PC-3 (cell line): Measurements from ENCODE around the gene RERE. TPM values are rescaled to one million over a fixed set of nuclear protein-coding genes. Genes with fewer than 3 reads are reported as not detected.

Experiments used
- ATAC-seq: fragments of 200-7000 bp; cut with Tn5 transposase; 2 replicates; pipeline ENCODE4 v1.9.1; 2020; ENCODE audit warnings: mild to moderate bottlenecking, moderate library complexity
- BruUV-seq: library from RNA; stranded (reverse); fragments of 400-500 nt; replicated peaks from 2 replicates; lab custom pipeline; 2021; lab: Mats Ljungman, UMichigan
- CTCF ChIA-PET: fragments of 300-600 bp; sonication (Branson Sonifier 250); formaldehyde crosslinking; loops from one replicate; lab custom pipeline; 2022; ENCODE audit warnings: antibody characterized with exemption; lab: Charles Lee
- POLR2A ChIA-PET: fragments of 300-600 bp; sonication (Branson Sonifier 250); formaldehyde crosslinking; loops from one replicate; lab custom pipeline; 2022; ENCODE audit warnings: antibody characterized with exemption; ENCODE audit not compliant: unreplicated experiment; lab: Charles Lee
- DNase-seq: peaks from one replicate; pipeline ENCODE4 v3.0.0-alpha.2; 2015
- H2AFZ ChIP-seq: fragments of 300-600 bp; sonication (generic); 2 replicates; pipeline ENCODE4 v1.6.0; 2016; ENCODE audit warnings: antibody characterized with exemption, low read length
- H3F3A ChIP-seq: fragments of 300-600 bp; sonication (generic); one replicate; pipeline ENCODE4 v1.6.0; 2017; ENCODE audit warnings: antibody characterized with exemption, low read length, control low read depth, mild to moderate bottlenecking; ENCODE audit not compliant: unreplicated experiment
- H3K27ac ChIP-seq: fragments of 300-600 bp; sonication (generic); 2 replicates; pipeline ENCODE4 v1.5.1; 2016; ENCODE audit warnings: mild to moderate bottlenecking, low read length
- H3K27me3 ChIP-seq: fragments of 300-600 bp; sonication (generic); 2 replicates; pipeline ENCODE4 v1.6.1; 2016; ENCODE audit warnings: low read length, mixed read lengths
- H3K36me3 ChIP-seq: fragments of 300-600 bp; sonication (generic); 2 replicates; pipeline ENCODE4 v1.6.1; 2016; ENCODE audit warnings: low read depth, mixed run types, low read length, mixed read lengths
- H3K4me1 ChIP-seq: fragments of 300-600 bp; sonication (generic); 2 replicates; pipeline ENCODE4 v1.5.1; 2016; ENCODE audit warnings: low read length; ENCODE audit not compliant: insufficient read depth
- H3K4me2 ChIP-seq: fragments of 300-600 bp; sonication (generic); 2 replicates; pipeline ENCODE4 v1.6.0; 2016; ENCODE audit warnings: low read length
- H3K4me3 ChIP-seq: fragments of 300-600 bp; sonication (generic); 2 replicates; pipeline ENCODE4 v1.5.1; 2016; ENCODE audit warnings: mild to moderate bottlenecking, low read length, mixed read lengths
- H3K79me2 ChIP-seq: fragments of 300-600 bp; sonication (generic); 2 replicates; pipeline ENCODE4 v1.6.1; 2017; ENCODE audit warnings: low read length, mixed read lengths
- H3K9ac ChIP-seq: fragments of 300-600 bp; sonication (generic); 2 replicates; pipeline ENCODE4 v1.6.0; 2016; ENCODE audit warnings: mild to moderate bottlenecking, low read length
- H3K9me2 ChIP-seq: fragments of 300-600 bp; sonication (generic); replicated peaks from 2 replicates; pipeline ENCODE4 v1.6.1; 2016; ENCODE audit warnings: mixed run types, low read length, mixed read lengths
- H3K9me3 ChIP-seq: fragments of 300-600 bp; sonication (generic); 2 replicates; pipeline ENCODE4 v1.6.1; 2016; ENCODE audit warnings: low read length, mixed read lengths
- H4K20me1 ChIP-seq: fragments of 300-600 bp; sonication (generic); 2 replicates; pipeline ENCODE4 v1.6.1; 2016; ENCODE audit warnings: low read length, mixed read lengths
- EZH2 ChIP-seq: fragments of 300-600 bp; sonication (generic); IDR thresholded peaks from one replicate; pipeline ENCODE4 v1.6.1; 2017; ENCODE audit warnings: antibody characterized with exemption, mild to moderate bottlenecking, low read length; ENCODE audit not compliant: unreplicated experiment
- EZH2phosphoT487 ChIP-seq: fragments of 300-600 bp; sonication (generic); IDR thresholded peaks from 2 replicates; pipeline ENCODE4 v1.6.1; 2018; ENCODE audit warnings: mild to moderate bottlenecking, antibody characterized with exemption, low read length, borderline replicate concordance
- intact Hi-C: fragments of 100-400 bp; cut with micrococcal nuclease; formaldehyde crosslinking; loops from 2 replicates; pipeline ENCODE4 v1.9.0; 2023
- total RNA-seq: library from RNA; depleted of rRNA; stranded (reverse); fragments of >200 nt; gene quantifications from 2 replicates; pipeline ENCODE4 v1.2.3, GENCODE V29; 2014
- TF ChIP-seq, protein P1 (sequence below): fragments of 300-600 bp; sonication (generic); conservative IDR thresholded peaks from 2 replicates; pipeline ENCODE4 v1.5.1; 2017; ENCODE audit warnings: antibody characterized with exemption, low read depth, mild to moderate bottlenecking, low read length

The RERE gene
- total RNA-seq, 1 experiment from 2014 or later: 24.2 TPM

DNA sequence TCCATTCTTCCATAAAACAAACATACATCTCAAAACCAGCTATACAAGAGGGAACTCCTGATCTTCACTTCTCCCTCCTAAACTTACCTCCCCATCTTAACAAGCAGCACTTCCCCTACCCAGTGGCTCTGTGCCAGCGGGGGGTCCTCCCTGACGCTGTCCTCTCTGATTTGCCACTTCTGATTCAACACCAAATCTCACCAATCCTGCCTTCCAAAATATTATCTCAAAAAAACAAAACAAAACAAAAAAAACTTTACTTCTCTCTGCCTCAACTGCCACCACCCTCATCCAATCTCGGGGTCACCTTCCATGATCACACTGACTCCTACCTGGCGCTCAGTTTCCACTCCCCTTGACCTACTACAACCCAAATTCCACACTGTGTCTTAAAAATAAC lies 426.7 kb downstream of the RERE start:
- Histone ChIP-seq H3K4me2 (no peak overlapping the region), H3K9ac (no peak overlapping the region), H3K36me3 (peaks cover 20% of the 10 kb centered on the region), H3K9me2 (no peaks in the 10 kb centered on the region), H3K79me2 (peaks cover 49% of the 10 kb centered on the region), H2AFZ (no peak overlapping the region), H3K27ac (no peak overlapping the region), H3K9me3 (no peaks in the 10 kb centered on the region), H3F3A (peaks cover 8% of the 10 kb centered on the region), H3K4me1 (peaks cover 29% of the 10 kb centered on the region), H3K4me3 (no peak overlapping the region), H4K20me1 (no peaks in the 10 kb centered on the region), H3K27me3 (no peaks in the 10 kb centered on the region)
- no TSS peak for BruUV-seq
- DNase-seq (no peak), ATAC-seq (no peak)
- TF ChIP-seq EZH2: no peak
- no peak for TF ChIP-seq EZH2phosphoT487
- TF ChIP-seq, protein P1, sequence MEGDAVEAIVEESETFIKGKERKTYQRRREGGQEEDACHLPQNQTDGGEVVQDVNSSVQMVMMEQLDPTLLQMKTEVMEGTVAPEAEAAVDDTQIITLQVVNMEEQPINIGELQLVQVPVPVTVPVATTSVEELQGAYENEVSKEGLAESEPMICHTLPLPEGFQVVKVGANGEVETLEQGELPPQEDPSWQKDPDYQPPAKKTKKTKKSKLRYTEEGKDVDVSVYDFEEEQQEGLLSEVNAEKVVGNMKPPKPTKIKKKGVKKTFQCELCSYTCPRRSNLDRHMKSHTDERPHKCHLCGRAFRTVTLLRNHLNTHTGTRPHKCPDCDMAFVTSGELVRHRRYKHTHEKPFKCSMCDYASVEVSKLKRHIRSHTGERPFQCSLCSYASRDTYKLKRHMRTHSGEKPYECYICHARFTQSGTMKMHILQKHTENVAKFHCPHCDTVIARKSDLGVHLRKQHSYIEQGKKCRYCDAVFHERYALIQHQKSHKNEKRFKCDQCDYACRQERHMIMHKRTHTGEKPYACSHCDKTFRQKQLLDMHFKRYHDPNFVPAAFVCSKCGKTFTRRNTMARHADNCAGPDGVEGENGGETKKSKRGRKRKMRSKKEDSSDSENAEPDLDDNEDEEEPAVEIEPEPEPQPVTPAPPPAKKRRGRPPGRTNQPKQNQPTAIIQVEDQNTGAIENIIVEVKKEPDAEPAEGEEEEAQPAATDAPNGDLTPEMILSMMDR: no peak
- ChIA-PET POLR2A (no interaction called here), CTCF (no interaction called here)
- intact Hi-C loops: no loop called here

DNA sequence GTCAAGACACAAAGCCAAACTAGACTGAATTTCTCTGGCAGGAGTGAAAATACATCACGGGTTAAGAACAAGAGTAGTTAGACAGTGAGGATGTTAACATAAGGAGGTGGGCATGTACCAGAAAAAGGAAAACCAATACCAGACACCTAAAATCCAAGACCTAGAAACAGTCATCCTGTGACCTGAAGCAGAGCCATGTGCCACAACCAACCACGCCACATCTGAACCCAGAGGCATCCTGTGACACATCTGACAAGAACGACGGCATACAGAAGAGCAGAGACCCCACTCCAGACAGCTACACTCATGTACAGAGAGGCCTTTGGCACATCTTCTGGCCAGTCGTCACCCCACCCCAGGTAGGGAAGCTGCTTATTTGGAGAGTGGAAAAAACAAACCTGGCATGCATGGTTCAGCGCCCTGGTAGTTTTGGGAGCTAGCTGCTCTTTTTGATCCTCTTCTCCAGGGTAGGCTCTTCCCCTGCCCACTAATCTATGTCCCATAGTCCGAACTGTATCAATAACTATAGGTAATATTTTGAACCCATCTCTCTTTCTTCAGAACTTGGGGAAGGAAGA lies 427.4 kb downstream of the RERE start:
- peaks cover 23% of the 10 kb centered on the region for H3K4me1 ChIP-seq
- H3K27ac ChIP-seq: no peak overlapping the region
- ChIA-PET POLR2A (no interaction called here), CTCF (no interaction called here)
- H3K9me3 ChIP-seq: no peaks in the 10 kb centered on the region
- H4K20me1 ChIP-seq: no peaks in the 10 kb centered on the region
- peaks cover 50% of the 10 kb centered on the region for H3K79me2 ChIP-seq
- no peak overlapping the region for H3K9ac ChIP-seq
- H2AFZ ChIP-seq: no peak overlapping the region
- DNase-seq: no peak
- intact Hi-C loops: no loop called here
- no TSS peak for BruUV-seq
- H3K4me3 ChIP-seq: no peak overlapping the region
- peaks cover 8% of the 10 kb centered on the region for H3F3A ChIP-seq
- H3K27me3 ChIP-seq: no peaks in the 10 kb centered on the region
- no peak for TF ChIP-seq EZH2
- no peak overlapping the region for H3K4me2 ChIP-seq
- H3K9me2 ChIP-seq: no peaks in the 10 kb centered on the region
- no peak for ATAC-seq
- H3K36me3 ChIP-seq: peaks cover 16% of the 10 kb centered on the region

DNA sequence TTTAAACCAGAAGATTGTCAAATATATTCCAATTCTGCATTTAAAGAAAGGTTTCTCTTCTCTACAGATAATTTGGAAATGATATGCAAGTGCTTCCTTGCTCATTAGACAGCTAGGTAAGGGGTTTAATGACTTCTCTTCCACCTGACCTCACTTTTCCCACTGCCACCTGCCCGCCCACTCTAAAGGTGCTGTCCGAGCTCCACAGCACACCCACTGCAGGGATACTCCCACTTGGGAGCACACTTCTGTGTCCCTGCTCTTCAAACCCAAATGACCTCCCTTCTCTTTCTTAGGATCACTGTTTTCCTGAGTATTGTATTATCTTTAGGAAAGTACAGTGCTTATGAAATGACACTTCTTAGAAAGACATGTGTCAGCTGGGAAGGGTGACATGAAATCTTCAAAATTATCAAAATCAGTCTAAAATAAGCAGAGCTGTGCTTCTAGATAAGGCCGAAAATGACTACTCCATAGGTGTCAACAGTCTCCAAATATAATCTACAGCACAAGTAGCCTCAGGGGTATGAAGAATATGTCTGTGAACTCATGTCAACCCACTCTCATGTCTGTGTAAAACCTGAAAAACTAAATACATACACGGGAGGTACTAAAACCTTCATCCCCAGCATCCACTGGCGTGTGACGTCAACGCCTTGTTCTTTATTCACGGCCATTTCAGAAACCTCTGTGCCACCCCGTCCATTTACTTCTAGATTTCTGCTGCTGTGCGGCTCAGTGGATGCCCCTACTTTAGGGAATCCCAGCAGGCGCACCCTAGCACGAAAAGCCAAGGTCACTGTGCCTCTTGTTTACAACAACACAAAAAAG lies 428.5 kb downstream of the RERE start:
- Histone ChIP-seq H3K9me3 (no peaks in the 10 kb centered on the region), H3K4me2 (no peak overlapping the region), H3F3A (peaks cover 1% of the 10 kb centered on the region), H3K4me1 (peaks cover 20% of the 10 kb centered on the region), H3K4me3 (no peak overlapping the region), H3K9me2 (no peaks in the 10 kb centered on the region), H3K27ac (no peak overlapping the region), H3K9ac (no peak overlapping the region), H3K36me3 (peaks cover 20% of the 10 kb centered on the region), H3K27me3 (no peaks in the 10 kb centered on the region), H3K79me2 (peaks cover 58% of the 10 kb centered on the region), H4K20me1 (no peaks in the 10 kb centered on the region), H2AFZ (no peak overlapping the region)
- ChIA-PET CTCF (no interaction called here), POLR2A (no interaction called here)
- intact Hi-C loops: no loop called here
- no TSS peak for BruUV-seq
- no peak for TF ChIP-seq EZH2
- TF ChIP-seq, protein P1: no peak
- TF ChIP-seq EZH2phosphoT487: no peak
- no peak for DNase-seq
- no peak for ATAC-seq
